Epidermal melanocyte (primary cell): ENCODE measurements around the gene ANKRD11.
"Not testable (repeated sequence)": the region's sequence is repeated elsewhere in the genome, so short reads cannot be mapped to it uniquely, and the experiment has no call there.

Experiments
- DNase-seq: peaks from one replicate; pipeline ENCODE4 v3.0.0; 2011; ENCODE audit warnings: low spot score; ENCODE audit not compliant: insufficient read length

The ANKRD11 gene

DNA sequence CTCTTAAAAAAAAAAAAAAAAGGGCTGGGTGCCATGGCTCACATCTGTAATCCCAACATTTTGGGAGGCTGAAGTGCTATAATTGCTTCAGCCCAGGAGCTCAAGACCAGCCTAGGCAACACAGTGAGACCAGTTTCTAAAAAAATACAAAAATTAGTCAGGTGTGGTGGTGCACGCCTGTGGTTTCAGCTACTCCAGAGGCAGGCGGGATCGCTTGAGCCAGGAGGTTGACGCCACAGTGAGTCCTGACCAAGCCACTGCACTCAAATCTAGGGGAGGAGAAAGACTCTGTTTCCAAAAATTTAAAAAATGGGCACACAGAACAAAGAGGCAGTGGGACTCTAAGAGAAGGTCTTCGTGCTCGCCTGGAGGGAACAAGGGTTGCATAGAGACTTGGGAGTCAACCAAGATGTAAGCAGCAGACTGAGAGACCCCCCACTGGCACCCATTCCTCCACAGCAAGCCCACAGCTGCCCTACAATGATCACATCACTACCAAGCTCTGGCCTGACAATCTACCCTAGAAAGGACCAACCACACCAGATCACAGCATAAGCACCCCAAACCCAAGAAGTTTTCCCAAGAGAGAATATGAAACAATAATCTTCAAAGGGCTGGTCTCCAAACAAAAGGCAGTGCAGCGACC lies 121.6 kb downstream of the ANKRD11 start:
- no peak for DNase-seq

DNA sequence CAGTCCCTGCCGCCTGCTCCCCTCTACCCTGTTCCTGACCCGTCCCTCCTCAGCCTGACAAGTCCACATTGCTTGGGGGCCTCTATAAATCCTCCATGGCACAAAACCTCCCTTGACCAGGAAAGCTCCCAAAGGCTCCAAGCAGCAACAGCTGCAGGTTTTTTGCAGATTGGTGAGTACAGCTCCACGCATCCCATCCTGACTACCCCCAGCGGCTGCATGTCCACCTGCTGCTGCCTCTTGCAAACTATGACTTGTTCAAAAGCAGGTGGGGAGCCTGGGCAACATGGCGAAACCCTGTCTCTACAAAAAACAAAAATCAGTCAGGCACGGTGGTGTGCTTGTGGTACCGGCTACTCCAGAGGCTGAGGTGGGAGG lies 122.8 kb downstream of the ANKRD11 start:
- DNase-seq: no peak

DNA sequence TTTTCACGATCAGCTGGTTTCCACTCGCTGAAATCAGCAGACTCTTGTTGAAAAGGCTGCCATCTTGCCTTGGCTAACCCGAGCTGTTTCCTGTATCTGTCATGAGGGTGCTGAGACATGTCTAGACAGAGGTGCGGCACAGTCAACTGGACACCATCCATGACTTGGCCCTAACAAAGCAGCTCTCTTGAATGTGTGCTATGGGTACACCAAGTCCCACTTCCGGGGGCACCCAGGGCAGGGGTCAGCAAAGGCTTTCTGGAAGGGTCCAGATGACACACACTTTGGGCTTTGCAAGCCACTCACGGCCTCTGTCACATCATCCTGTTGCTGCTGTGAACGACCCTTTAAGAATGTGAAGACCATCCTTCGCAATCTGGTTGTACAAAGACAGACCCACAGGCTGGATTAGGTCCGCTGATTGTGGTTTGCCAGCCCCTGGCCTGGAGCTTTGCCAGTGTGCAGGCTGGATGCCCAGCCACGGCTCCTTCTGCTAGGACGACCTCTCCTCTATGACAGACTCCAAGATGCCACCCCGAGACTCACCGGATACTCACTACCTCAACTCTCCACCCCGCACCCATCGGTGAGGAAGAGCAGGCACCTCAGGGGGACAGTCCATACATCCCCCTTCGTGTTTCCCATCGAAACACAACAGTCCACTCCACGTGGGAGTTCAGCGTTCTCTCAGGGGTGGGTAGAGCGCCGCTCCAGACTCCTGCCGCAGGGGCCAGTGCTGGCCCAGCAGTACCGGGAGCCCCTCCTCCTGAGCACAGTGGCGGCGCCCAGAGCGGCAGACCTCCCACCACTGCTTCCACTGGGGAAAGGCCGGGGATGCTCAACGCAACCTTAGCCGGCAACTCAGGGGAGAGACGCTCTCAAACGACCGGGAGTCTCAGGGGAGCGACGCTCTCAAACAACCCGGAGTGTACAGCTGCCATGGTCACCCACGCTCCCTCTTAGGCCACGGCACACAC lies 123.5 kb downstream of the ANKRD11 start:
- DNase-seq: no peak

DNA sequence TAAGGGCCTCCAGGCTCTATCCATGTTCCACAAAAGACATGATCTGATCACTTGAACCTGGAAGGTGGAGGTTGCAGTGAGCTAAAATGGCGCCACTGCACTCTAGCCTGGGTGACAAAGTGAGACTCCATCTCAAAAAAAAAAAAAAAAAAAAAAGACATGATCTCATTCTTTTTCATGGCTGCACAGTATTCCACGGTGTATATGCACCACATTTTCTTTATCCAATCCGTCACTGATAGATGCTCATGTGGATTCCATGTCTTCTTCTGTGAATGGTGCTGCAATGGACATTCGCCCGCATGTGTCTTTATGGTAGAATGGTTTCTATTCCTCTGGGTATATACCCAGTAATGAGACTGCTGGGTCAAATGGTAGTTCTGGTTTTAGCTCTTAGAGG lies 124.4 kb downstream of the ANKRD11 start:
- no peak for DNase-seq

DNA sequence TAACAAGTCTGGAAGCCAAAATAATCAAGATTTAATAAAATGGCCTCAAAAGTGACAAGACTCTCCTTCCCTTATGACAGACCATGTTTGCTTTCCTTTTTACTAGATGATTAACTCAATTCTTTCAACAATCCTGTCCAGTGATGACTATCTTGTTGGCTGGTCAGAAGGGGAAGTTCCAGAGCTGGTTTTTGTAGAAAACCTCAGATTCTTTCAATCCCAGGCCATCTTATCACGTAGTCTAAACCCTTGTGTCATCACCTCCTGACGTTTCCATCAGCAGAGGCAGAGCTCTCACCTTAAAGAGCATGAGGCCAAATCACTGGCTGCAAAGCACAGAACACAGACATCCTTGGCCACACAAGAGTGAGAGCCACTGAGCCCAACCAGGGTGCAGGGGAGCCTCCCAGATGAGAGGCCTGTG lies 125.3 kb downstream of the ANKRD11 start:
- DNase-seq: no peak

DNA sequence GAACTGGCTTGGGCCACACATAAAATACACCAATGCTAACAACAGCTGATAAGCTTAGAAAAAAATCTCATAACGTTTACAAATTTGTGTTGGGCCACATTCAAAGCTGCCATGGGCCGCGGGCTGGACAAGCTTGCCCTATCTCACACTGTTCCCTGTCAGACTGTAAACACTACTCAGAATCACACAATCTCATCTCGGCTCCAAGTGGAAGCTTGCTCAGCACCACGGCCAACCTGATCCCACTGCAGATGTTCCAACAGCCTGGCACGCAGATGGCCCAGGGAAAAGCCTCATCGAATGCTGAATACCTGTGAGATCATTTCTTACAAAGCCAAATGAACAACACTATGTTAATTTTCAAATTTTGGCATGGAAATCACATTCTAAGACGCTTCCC lies 125.8 kb downstream of the ANKRD11 start:
- no peak for DNase-seq

DNA sequence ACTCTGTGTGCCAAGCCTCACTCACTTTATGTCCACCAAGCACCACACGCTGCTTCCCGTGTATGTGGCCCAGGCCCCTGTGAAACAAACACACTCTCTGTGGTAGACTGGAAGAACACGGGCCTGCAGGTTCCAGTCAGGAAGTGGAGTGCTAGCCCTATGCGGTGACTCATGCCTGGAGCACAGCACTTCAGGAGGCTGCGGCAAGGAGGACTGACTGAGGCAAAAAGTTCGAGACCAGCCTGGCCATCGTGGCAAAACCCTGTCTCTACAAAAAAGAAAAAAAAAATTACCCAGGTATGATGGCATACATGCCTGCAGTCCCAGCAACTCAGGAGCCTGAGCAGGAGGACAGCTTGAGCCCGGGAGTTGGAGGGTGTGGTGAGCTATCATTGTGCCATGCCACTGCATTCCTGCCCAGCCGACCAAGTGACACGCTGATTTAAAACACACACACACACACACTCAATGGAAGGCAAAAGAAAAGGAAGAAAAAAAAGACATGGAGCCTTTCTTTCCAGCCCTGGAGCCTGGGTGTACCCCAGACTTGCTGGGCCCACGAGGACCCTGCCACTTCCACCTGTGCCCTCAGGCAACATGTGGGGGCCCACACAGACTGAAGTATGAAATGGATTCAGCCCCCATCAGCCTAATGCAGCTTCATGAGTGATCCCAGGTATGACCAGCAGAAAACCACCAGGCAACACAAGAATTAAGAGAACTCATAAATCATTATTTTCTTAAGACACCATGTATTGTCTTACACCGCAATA lies 126.6 kb downstream of the ANKRD11 start:
- DNase-seq: no peak

DNA sequence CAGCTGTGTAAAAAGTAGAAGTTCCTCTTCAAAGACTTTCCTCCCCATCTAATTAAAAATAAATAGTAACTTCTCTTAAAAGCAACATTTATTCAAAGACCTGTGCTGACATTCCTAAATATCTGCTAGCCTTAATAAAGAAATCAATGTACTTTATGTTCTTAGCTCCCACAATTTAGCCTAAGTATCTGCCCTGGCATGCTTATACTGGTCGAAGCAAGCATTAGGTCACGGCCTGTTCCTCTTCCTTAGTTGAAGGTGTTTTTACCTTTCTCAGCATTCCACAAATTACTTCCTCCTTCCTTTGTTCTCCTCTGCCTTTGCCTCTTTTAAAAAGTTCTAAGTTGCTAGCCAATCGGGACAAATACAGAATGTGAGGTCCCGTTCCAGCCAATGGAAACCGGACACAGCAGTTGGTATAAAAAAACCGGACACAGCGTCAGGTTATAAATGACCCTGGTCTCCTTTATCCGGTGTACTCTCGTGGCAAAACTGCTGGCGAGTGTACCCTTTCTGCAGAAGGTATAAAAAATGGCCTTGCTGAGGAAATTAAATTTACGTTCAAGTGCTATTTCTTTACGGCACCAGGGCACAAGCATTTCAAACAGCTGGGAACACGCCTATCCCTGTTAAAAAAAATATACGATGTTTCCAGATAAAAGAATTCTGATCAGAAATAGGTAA lies 127.7 kb downstream of the ANKRD11 start:
- not testable (repeated sequence) for DNase-seq

DNA sequence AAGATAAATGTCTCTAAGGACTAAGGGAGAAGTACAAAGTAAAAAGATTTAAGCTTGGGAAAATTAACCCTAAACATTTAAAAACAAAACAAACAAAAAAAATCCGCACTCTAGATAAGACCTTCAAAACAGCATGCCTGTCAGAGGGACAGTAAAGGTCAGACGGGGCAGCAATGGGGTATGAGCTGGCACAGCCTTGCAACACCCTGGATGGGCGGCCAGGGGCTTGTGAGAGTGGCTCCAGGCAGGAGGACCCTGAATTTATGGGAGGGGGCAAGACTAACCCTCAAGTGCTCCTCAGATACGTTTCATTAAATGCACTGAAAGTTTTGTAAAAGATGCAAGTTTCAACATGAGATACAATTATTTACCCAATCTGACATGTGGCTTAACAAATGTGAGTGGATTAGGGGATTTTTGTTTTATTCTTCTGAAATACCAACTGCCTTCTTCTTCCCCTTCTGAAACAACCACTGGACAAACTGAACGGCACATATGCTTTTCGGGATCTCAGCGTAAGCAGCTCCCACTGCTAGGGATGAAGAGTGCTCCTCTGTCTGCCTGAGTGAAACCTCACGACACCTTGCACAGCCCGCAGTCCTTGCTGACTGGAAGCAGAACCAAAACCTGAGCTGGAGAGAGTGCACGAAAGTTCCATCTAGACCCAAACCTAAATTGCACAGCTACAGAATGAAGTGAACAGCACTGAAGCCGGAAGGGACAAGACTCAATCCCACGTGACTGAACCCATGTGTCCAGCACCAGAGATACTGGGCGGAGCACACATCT lies 128.4 kb downstream of the ANKRD11 start:
- DNase-seq: peak; percentile 60

DNA sequence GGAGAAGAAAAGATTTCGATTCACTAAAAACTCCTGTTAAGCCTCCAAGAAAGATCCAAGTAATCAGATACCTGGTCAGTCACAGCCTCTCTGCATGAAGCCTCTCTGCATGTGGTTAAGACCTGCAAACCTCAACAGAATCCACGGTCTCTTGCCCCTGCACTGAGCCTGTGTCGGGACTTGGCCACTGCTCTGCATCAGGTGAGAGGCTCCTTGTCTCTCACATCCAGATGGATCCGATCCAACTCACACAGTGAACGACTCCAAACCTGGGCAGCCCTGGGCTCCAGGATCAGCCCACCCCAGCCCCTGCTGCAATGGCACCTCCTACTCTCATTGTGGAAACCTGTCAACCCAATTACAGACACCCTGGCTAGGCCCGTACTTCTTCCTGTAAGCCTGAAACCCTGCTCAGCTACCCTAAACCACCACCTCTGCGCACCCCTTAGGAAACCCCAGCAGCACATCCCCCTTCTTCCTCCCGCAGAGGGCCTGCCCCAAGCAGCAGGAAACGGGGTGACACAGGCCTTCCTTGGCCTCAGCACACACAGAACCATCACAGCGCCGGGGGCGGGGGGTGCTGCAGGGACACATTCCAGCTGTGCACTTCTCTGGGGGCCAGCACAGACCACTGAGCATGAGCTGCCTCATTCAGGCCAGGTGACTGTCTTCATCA lies 129.5 kb downstream of the ANKRD11 start:
- DNase-seq: no peak

DNA sequence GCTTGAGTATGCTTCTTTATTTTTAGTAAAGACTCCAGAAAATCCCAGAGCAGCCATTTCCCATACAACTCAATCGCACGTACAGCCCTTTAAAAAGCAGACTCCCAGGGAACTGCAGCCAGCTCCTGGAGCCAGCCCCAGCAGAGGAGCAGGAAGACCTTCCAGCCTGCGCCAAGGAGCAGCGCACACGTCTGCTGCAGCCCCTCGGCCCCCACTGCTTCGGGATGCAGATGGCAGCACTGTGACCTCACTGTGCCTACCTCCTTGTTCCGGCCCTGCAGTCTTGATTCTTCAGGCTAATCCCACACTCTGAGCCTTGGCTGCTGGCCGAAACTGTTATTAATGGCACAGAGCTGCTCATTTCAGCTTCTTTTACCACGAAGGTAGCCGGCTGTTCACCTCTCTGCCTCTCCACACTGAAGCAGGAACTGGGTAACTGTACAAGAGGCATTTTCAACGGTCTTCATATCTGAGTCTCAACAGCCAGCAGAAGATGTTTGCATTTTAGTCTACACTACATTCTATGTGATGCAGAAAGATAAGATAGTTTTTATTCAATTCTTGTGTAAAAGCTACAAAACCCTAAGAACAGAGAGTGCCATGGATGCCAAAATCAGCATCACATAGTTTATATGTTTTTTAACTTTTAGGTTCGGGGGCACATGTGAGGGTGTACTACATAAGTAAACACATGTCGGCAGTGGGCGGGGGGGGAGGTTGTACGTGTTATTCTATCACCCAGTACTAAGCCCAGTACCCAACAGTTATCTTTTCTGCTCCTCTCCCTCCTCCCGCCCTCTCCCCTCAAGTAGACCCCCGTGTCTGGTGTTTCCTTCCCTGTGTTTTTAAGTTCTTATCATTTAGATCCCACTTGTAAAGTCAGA lies 130.9 kb downstream of the ANKRD11 start:
- DNase-seq: no peak

DNA sequence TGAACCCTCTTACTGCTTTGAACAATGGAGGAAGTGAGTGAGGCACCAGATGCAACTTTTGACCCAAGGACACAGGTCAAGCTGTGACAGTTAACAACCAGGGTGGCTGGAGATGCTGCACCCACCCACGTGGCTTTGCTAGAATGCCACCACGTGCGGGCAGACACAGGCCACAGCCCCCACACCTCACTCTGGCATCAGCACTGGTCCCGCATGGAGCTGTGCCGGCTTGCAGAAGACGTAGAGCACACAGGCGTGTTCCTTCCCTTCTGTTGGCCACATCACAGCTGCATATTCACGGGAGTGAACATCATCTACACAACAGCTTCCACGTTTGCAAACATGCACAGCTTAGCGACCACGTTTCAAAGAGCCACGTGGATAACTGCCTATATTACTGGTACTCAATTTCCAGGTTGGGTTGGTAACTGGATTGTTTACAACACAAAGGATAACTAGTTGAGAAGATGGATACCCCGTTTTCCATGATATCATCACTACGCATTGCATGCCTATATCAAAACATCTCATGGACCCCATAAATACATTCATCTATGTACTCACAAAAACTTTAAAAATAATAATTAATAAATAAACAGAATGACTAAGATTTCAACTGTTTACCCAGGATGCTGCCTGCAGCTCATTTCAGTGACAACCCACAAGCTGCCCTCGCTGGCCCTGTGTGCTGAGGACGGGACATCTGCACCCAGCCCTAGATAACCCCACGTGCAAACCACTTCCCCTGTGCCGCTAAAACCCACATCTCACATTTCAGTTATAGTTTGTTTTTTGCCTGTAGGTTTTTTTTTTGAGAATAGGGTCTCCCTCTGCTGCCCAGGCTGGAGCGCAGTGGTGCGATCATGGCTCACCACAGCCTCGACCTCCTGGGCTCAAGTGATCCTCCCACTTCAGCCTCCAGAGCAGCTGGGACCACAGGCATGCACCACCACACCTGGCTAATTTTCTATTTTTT lies 132.0 kb downstream of the ANKRD11 start:
- DNase-seq: no peak

DNA sequence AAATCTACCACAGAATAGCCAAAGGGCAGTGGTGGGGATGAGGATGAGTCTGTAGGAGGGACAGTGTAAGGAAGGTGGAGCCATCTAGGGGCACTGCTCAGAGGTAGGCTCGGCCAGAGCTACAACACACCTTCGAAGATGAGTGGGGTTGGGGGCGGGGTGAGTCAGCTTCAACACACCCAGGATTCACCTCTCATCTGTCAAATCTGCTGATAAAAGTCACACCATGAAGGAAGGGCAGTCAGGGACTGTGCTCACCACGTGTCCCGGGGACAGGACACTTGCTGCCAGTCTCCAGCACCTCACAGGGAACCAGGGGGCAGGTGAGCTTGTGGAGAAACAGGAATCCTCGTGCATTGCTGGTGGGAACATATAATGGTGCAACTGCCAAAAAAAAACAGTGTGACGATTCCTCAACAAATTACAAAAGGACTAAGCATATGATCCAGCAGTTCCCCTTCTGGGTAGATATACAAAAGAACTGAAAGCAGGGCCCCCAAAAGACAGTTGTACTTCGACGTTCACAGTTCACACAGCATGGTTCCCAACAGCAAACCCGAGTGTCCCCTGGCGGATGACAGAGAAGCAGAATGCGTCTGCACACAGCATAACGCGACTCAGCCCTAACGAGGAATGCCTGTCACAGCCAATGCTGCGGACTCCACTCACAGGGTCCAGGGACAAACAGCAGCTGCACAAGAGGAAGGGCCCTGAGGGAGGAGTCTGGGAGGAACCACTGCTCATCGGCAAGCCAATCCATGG lies 133.1 kb downstream of the ANKRD11 start:
- no peak for DNase-seq

DNA sequence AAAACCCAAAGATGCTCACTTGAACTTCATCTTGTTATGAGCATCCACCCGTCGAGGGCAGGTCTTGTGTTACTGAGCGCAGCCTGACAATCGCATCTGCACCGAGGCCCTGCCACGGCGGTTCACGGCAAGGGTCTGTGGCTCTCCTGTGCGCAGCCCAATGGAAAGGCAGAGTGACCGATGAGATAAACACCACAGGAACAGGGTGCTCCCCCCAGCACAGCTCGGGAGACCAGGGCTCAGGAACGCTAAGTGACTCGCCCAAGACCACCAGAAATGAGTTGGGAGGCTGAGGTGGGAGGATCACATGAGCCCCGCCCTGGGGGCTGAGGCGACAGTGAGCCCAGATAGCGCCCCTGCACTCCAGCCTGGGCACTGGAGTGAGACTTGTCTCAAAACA lies 134.7 kb downstream of the ANKRD11 start:
- DNase-seq: no peak

DNA sequence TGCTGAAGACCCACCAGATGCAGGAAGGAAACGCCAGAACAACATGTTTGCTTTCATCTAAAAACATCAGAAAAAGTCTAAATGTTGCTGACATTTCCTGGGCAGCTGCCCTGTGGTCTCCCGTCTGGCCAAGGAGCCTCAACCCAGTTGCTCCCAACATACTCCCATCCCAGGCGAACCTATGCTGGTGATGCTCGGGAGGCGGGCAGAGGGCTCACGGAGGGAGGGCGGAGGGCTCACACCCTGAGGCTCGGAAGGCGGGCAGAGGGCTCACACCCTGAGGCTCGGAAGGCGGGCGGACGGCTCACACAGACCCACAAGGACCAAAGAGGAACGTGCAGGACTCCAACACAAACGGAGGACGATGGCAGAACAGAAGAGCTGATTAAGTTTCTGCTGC lies 135.4 kb downstream of the ANKRD11 start:
- no peak for DNase-seq

DNA sequence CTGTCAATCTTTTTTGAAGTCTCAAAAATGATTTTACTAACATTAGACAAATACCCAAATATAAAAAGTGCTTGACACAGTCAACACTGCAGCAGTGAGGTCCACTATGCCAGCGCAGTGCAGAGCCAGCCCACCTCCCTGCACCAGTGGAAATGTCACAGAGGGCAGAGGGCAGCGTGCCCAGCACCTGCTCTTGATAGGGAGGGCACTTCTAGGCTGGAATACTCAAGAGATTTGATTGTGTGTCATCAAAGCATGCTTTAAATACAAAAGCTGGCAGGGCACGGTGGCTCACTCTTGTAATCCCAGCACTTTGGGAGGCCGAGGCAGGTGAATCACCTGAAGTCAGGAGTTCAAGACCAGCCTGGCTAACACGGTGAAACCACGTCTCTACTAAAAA lies 136.0 kb downstream of the ANKRD11 start:
- no peak for DNase-seq

DNA sequence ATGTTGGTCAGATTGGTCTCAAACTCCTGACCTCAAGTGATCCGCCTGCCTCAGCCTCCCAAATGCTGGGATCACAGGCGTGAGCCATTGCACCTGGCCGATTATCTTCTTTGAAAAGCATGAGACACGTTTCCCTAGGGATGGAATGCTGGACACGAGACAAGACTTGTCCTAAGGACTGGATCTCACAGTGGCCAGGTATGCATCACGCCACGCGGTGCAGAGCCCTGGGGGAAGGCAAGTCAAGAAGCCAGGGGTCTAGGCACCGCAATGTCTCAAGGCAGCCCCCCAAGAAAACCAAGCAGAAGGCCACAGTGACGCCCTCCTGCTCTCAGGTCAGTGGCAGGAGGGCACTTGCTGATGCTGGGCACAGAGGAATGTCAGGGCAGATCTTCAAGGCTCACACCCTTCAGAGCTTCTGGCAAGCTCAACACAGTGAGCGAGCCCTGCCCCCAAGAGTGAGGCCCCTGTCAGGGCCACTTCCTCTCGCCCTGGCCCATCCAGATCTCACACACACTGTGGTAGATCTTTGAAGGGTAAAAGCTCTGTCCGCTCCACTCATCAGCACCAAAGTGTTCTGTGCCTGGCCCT lies 138.2 kb downstream of the ANKRD11 start:
- no peak for DNase-seq
